Lung (tissue), 12 donors: Measurements from ENCODE around the gene FAM120A. TPM values are rescaled to one million over a fixed set of nuclear protein-coding genes. Genes with fewer than 3 reads are reported as not detected.
"Not testable (repeated sequence)": the region's sequence is repeated elsewhere in the genome, so short reads cannot be mapped to it uniquely, and the experiment has no call there.

Source experiments
- ATAC-seq: fragments of 200-7000 bp; cut with Tn5 transposase; one replicate; pipeline ENCODE4 v1.9.1; 2020; ENCODE audit warnings: moderate number of reproducible peaks; ENCODE audit not compliant: insufficient read depth, low FRiP score
- DNase-seq, 3 donors: peaks; one replicate each; pipeline ENCODE4 v3.0.0-alpha.2; 2013 to 2017
- H3K27ac ChIP-seq, 2 donors: one replicate each; pipeline ENCODE4 v1.5.1; 2013; ENCODE audit warnings: mild to moderate bottlenecking in 2 of 2, moderate library complexity in 2 of 2, control low read depth in 1 of 2, inconsistent platforms in 1 of 2, low read depth in 1 of 2, low read length in 1 of 2
- H3K27me3 ChIP-seq, 3 donors: one replicate each; pipeline ENCODE4 v1.5.1; 2013; ENCODE audit warnings: low read length in 2 of 3; ENCODE audit not compliant: control insufficient read depth in 3 of 3, insufficient read depth in 3 of 3
- H3K36me3 ChIP-seq, 4 donors: one replicate each; pipeline ENCODE4 v1.5.1; 2013; ENCODE audit warnings: low read length in 4 of 4, mild to moderate bottlenecking in 1 of 4, moderate library complexity in 1 of 4; ENCODE audit not compliant: control insufficient read depth in 4 of 4, insufficient read depth in 4 of 4
- H3K4me1 ChIP-seq, 5 donors: one replicate each; pipeline ENCODE4 v1.5.1; 2013; ENCODE audit warnings: low read length in 5 of 5, mild to moderate bottlenecking in 2 of 5, moderate library complexity in 1 of 5; ENCODE audit not compliant: control insufficient read depth in 5 of 5, insufficient read depth in 5 of 5
- H3K4me3 ChIP-seq: one replicate; pipeline ENCODE4 v1.5.1; 2013; ENCODE audit warnings: mild to moderate bottlenecking, control low read depth, moderate library complexity
- H3K9ac ChIP-seq, 2 donors: one replicate each; pipeline ENCODE4 v1.5.1; 2013; ENCODE audit warnings: low read length in 2 of 2, control low read depth in 1 of 2; ENCODE audit not compliant: insufficient read depth in 1 of 2
- H3K9me3 ChIP-seq, 4 donors: one replicate each; pipeline ENCODE4 v1.5.1; 2013; ENCODE audit warnings: low read length in 3 of 4, mild to moderate bottlenecking in 1 of 4, moderate library complexity in 1 of 4; ENCODE audit not compliant: control insufficient read depth in 4 of 4, insufficient read depth in 3 of 4
- WGBS, 2 donors: extraction: QIAGEN DNeasy Blood & Tissue Kit; methylation state at CpG; one replicate each; pipeline ENCODE4 v1.1.7; 2013; 5-methylcytosine and 5-hydroxymethylcytosine counted together
- polyA plus RNA-seq, 2 donors: library from polyadenylated mRNA; stranded (reverse); fragments of 200-250 nt; gene quantifications; one replicate each; pipeline ENCODE4 v1.2.1, GENCODE V29; 2013
- total RNA-seq, 2 donors: library from RNA; depleted of rRNA in 1 of 2; stranded (reverse); fragments of >200 nt in 1 of 2; gene quantifications; one replicate each; pipeline ENCODE4 v1.2.1, GENCODE V29; 2014 to 2021
- TF ChIP-seq, protein P1 (sequence below): IDR thresholded peaks from 2 replicates; pipeline ENCODE4 v1.5.1; 2012; ENCODE audit warnings: mild to moderate bottlenecking; ENCODE audit errors: control extremely low read depth, extremely low read depth
- donor health status: control.
- donor health status: control.
- donor health status: Bipolar disorder and iron deficiency.
- donor health status: healthy.
- donor health status: DM: yes; HTN: yes; CAD: no.

FAM120A gene
- total and polyA plus RNA-seq, 4 donors, result 44.9 to 134 (median 91.2) TPM

DNA sequence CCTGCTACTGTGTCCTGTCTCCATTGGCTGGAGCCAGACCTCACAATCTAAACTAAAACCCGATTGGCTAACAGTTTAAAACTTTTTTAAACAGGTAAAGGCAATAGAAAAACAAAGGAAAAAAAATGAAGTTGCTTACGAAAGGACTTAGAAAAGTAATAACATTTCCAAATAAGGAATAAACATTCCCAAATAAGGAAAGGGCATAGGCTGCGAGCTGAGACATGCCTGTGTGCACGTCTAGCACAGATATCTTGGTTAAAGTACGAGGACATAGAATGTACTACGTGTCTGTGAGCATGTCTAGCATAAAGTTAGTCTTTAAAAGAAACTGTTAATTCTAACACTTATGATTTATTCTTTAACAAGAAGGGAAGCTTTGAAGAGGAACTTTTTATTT lies 15.3 kb upstream of the FAM120A start:
- Histone ChIP-seq H3K9ac (no peak overlapping the region), H3K4me3 (no peak overlapping the region), H3K27ac (no peak overlapping the region), H3K9me3 (no peaks in the 10 kb centered on the region), H3K4me1 (peaks cover 0 to 3% (median 0%) of the 10 kb centered on the region in 5 donors), H3K27me3 (no peaks in the 10 kb centered on the region), H3K36me3 (no peaks in the 10 kb centered on the region)
- TF ChIP-seq, protein P1, sequence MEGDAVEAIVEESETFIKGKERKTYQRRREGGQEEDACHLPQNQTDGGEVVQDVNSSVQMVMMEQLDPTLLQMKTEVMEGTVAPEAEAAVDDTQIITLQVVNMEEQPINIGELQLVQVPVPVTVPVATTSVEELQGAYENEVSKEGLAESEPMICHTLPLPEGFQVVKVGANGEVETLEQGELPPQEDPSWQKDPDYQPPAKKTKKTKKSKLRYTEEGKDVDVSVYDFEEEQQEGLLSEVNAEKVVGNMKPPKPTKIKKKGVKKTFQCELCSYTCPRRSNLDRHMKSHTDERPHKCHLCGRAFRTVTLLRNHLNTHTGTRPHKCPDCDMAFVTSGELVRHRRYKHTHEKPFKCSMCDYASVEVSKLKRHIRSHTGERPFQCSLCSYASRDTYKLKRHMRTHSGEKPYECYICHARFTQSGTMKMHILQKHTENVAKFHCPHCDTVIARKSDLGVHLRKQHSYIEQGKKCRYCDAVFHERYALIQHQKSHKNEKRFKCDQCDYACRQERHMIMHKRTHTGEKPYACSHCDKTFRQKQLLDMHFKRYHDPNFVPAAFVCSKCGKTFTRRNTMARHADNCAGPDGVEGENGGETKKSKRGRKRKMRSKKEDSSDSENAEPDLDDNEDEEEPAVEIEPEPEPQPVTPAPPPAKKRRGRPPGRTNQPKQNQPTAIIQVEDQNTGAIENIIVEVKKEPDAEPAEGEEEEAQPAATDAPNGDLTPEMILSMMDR, result no peak
- WGBS, 2 donors, result 87 to 92% methylated on average over 6 of the region's 6 CpGs
- ATAC-seq (no peak), DNase-seq (no peak)

DNA sequence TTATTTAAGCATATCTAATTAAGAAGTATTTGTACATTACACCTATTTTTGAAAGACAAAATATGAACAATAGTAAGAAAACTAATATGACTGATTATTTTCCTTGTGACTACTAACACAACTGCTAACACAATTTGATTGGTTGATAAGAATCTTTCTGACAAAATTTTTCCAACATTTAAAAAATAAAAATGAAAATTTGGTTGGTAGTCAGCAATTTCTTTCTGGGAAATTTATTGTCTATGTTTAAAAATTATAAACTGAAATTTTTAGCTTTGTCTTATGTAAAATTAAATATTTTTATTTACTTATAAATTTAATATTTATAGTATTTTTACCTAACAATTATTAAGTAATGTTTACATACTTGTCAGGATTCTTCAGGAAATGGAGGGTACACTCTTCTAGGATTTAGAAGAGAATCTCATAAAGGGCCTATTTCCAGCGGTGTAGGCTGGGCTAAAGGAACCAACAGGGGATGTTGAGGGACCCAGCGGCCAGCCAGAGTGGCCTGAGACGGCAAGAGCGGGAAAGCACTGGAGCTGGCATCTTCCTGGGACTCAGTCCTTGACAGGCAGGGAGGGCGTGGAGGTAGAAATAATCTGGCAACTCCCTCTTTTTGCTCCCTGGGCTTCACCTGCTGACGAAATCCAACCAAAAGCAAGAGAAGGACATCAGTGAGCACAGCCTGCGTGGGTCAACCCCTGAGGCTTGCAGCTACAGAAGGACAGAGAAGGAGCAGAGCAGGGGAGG lies 14.7 kb upstream of the FAM120A start:
- H3K27ac ChIP-seq, result no peak overlapping the region
- no peak for DNase-seq
- H3K9me3 ChIP-seq, result no peaks in the 10 kb centered on the region
- WGBS, 2 donors, result 94% methylated on average over 7 of the region's 7 CpGs
- TF ChIP-seq, protein P1, result no peak
- no peaks in the 10 kb centered on the region for H3K27me3 ChIP-seq
- H3K9ac ChIP-seq, result no peak overlapping the region
- no peaks in the 10 kb centered on the region for H3K36me3 ChIP-seq
- peaks cover 0 to 3% (median 0%) of the 10 kb centered on the region in 5 donors for H3K4me1 ChIP-seq
- no peak overlapping the region for H3K4me3 ChIP-seq
- no peak for ATAC-seq

DNA sequence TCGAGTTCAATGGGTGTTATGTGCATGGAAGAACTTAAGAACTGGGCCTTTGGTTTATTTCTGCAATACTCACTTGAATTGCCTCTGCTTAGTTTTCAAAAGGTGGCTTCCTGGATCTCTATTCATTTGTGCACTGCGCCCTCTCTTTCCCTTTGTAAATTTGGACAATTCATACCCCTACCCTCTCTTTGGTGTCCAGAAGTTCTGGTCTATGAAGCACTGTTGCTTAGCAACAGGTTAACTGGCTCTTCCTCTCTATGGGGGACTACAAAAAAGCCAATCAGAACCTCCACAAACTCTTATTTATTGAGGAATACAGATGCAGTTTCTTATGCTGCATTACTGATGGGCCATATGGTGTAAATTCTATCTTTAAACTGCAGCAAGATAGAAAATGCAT lies 13.5 kb upstream of the FAM120A start:
- no peak for ATAC-seq
- Histone ChIP-seq H3K36me3 (no peaks in the 10 kb centered on the region), H3K9me3 (no peaks in the 10 kb centered on the region), H3K27me3 (no peaks in the 10 kb centered on the region), H3K9ac (no peak overlapping the region), H3K4me1 (peaks cover 0 to 3% (median 0%) of the 10 kb centered on the region in 5 donors), H3K4me3 (no peak overlapping the region), H3K27ac (no peak overlapping the region)
- TF ChIP-seq, protein P1, result no peak
- no peak for DNase-seq
- 79 to 88% methylated on average over 2 of the region's 2 CpGs for WGBS, 2 donors

DNA sequence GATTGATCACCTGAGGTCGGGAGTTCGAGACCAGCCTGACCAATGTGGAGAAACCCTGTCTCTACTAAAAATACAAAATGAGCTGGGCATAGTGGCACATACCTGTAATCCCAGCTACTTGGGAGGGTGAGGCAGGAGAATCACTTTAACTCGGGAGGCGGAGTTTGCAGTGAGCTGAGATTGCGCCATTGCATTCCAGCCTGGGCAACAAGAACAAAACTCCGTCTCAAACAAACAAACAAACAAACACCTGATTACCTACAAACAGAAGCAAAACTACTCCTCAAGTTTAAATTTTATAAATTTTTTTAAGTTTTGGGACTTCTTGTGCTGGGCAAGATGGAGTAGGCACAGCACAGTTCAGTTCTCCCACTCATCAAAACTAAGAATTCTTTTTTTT lies 12.2 kb upstream of the FAM120A start:
- H3K27ac ChIP-seq, H3K4me1 ChIP-seq, H3K9me3 ChIP-seq, ATAC-seq, H3K4me3 ChIP-seq, H3K27me3 ChIP-seq, H3K9ac ChIP-seq, H3K36me3 ChIP-seq, DNase-seq: not testable (repeated sequence)
- WGBS, 2 donors, result 92 to 96% methylated on average over 6 of the region's 6 CpGs
